ENCODE results near the gene NDUFA3.

The NDUFA3 gene

GRCh38 chr19:54108496-54108895, 5.8 kb downstream of the NDUFA3 start:
- no peak for DNase-seq

- DNase-seq: no peak
Measured at GRCh38 chr19:54109651-54110050, 7.0 kb downstream of the NDUFA3 start.

GRCh38 chr19:54114340-54115108, 11.9 kb downstream of the NDUFA3 start:
- DNase-seq: no peak

DNA sequence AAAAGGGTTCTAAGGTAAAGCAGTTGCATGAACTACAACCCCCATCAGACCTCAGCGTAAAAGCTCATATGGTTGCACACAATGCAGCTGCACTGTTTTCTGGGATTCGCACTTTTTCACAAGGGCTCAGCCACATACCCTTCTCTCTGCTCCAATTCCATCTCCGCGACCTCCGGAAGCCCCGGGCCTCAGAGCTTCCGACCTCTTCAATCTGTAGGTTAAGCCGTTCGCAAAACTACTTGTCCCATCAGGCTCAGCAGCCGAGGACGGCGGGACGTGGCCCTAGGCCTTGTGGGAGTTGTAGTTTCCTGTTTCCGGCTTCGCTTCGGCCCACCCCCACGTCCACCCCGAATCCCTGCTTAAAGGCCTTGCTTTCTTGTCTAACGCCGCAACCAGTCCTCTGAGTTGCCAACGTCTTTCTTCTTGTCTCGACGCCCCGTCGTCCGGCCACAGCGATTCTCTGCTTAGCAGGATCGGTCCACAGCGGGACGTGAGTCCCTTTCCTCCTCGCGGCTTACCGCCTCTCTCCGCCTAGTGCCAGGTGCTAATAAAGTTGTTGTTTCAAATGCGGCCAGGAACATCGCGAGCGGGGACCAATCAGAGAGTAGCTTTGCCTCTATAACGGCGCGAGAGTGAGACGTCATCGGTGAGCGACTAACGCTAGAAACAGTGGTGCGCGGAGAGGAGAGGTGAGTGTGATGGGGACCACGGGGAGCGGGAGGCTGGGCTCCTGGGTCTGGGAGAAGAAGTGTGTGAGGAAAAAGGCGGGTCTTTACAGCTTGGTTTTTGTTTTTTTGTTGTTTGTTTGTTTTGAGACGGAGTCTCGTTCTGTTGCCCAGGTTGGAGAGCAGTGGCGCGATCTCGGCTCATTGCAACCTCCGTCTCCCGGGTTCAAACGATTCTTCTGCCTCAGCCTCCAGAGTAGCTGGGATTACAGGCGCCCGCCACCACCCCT, 12.7 kb downstream of the NDUFA3 start, which contains the start of the genes PRPF31 and TFPT:
Gene PRPF31, plus strand, starts transcription at position 646 of the 955 bp plus-strand sequence. CDS start 2,525 bp downstream, outside the sequence.
Gene TFPT, minus strand, starts transcription at position 549 of the 955 bp plus-strand sequence. Its CDS starts 388 bp downstream, at position 161.
- DNase-seq: peak; percentile 95

- DNase-seq: no peak
Measured at GRCh38 chr19:54121259-54121658, 18.6 kb downstream of the NDUFA3 start.

GRCh38 chr19:54123682-54124081, 21.0 kb downstream of the NDUFA3 start:
- DNase-seq: no peak

GRCh38 chr19:54124393-54124792, 21.7 kb downstream of the NDUFA3 start:
- DNase-seq: no peak

- no peak for DNase-seq
Measured at GRCh38 chr19:54125713-54126112, 23.1 kb downstream of the NDUFA3 start.

- no peak for DNase-seq
Measured at GRCh38 chr19:54127688-54128440, 25.2 kb downstream of the NDUFA3 start.

DNA sequence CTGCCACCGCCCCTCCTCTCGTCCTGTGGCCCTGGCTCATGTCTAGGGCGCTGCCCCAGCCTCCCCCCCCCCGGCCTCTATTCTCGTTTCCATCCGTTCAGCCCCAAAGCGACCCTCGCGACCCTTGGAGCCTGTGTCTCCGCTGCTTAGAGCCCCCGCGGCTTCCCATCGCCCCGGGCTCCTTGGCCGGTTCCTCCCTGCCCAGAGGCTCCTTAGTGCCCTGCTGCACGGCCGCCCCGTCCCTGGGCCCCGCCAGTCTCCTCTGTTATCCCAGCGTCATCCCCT, 25.7 kb downstream of the NDUFA3 start:
- no peak for DNase-seq

GRCh38 chr19:54128796-54129616, 26.4 kb downstream of the NDUFA3 start:
- no peak for DNase-seq

DNA sequence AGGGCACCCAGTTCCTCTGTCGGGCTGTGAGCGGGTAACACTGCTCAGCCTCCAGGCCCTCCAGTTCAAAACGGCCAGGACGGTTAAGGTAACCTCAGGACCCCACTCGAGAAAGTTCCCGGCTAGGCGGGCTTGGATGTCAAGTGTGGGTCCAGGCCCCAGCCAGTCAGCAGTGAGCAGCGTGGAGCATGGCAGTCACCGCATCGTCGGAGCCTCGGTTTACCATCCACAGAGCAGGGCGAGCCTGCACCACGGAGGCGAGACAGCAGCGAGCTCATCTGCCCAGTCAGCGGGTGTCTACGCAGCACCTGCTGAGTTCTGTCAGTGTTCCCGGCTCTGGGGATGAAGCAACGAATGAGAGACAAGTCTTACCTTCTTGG, 27.0 kb downstream of the NDUFA3 start:
- no peak for DNase-seq

DNA sequence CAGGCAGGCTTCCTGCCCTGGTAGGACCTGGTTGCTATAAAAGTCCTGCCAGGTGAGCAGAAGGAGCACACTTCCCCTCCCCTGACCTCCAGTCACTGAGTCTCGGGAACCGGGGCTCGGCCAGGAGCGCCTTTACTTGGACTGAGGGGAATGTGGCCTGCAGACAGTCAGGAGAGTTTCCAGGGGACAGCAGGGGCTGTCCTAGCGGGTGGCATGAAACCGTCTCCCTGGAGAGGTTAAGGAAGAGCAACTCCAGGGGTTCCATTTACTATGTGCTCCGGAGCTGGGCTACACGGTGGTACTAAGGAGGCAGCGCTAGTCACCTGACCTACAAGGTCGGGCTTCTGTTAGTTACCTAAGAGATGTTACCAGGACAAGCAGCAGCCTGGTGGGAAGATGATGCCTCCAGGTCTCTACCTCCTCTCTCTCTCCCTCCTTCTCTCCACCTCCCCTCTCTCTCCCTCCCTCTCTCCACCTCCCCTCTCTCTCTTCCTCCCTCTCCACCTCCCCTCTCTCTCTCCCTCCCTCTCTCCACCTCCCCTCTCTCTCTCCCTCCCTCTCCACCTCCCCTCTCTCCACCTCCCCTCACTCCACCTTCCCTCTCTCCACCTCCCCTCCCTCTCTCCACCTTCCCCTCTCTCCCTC, 30.8 kb downstream of the NDUFA3 start:
- DNase-seq: no peak

DNA sequence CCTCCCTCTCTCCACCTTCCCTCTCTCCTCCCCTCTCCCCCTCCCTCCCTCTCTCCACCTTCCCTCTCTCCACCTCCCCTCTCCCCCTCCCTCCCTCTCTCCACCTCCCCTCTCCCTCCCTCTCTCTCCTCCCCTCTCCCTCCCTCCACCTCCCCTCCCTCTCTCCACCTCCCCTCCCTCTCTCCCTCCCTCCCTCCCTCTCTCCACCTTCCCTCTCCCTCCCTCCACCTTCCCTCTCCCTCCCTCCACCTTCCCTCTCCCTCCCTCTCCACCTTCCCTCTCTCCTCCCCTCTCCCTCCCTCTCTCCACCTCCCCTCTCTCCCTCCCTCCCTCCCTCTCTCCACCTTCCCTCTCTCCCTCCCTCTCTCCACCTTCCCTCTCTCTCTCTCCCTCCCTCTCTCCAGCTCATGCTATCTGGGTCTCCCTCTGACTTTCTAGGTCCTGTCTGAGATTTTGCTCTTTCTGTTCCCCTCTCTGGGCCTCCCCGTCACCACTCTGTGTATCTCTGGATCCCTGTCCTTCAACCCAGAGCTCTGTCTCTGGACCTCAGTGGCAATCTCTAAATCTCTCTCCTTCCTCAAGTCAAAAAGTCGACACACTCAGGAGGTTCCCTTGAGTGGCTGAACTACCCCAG, 31.4 kb downstream of the NDUFA3 start:
- DNase-seq: no peak

DNA sequence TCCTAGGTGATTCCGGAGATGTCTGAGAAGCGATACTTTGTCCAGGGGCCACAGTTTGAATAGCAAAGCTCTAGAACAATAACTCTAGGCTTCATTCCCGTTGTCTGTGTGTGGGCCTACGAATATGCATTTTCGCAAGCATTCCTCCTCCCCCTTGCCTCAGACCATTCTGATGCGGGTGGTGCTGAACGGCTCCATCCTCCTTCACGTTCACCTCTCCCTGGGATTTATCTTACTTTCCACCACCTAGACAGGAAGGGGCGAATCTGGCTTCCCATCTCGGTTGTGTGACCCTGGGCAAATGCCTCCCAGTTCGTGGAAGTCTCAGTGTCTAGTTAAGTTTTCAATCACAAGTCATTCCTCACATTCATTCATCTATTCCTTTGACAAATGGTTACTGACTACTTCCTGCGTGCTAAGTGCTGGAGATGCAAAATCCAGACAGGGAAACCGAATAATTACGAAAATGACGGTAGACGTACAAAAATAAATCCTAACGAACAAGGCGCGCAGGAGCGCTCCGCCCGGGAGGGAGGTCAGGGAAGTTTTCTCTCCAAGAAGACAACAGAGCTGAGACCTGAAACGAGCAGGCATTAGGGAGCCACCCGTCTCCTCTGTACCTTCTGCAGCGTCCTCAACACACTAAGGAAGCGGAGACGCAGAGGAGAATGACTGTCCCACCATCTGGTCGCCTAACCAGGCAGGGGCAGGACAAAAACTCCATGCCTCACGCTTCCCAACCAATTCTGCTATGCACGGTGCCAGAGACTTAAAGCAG, 33.6 kb downstream of the NDUFA3 start:
- DNase-seq: no peak

DNA sequence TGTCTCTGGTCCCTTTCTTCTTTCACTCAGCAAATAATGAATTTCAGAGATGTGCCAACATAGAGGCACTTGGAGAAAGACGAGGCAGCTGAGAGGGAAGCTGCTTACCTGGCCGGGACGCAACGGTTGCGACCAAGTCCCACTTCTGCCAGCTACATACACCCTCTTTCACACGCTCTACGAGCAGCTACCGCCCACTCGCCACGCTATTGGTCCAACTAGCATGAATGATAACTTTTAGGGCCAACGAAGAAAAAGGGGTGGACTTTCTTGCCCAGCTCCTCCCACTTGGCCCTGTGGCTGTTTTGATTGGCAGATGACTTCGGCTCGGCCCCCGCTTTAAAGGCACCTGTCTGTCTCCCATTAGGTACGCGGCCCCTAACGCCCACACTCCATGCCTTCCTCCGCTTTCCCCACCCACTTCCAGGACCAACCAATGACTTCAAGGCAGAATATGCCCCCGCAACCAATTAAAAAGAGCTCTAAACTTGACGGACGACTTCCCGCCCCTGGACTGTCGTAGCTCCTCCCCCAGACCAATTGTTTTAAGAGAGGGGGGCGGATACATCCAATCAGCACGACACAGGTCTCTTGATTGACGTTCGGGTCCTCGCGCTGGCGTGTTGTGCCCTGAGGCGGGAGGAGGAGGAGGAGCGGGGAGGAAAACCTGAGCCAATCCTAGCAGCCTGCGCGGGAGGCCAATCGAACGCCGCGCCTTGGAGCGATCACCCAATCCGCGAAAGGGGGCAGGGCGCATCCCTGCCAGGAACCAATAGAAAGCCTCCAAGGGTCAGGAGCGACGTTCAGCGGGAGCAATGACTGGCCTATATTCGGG, 34.4 kb downstream of the NDUFA3 start:
- DNase-seq: peak; percentile 100

- DNase-seq: no peak
Measured at GRCh38 chr19:54137699-54138488, 35.2 kb downstream of the NDUFA3 start, which contains the start of gene CNOT3. Gene CNOT3 (plus strand): TSS chr19:54137762. CDS start chr19:54142979, 5,217 bp downstream.

DNA sequence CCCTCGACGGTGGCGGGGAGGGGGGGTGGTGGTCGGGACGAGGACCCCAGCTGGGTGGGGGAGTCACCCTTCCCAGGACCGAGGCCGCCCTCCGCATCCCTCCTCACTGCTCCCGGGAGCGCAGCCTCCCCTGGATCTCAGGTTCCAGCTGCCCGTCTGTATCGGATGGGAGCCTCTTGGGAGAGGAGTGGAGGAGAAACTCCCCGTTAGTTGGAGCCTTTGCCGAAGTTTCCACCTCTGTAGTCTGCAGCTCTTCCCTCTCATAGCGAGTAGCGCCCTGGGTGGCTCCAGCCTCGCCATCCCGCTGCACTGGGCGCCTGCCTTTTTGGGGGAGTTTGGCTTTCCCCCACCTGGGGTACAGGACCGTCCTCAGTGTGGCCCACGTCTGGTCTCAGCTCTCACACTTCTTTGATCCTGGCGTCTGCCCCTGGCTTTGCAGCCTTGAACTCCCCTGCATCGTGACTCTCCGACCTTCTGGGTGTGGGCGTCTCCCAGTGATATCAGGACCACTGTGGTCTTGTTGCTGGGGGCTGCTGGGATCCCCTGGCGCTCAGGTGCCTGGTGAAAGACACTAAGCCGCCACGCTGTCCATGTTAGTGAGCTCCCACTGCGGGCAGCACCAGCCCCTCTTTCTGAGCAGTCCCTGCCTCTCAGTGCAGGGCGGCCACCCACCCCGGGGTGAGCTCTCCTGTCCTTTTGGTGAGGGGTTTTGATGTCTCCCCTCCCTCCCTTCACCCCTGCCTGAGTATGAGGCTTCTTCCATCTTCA, 36.0 kb downstream of the NDUFA3 start:
- no peak for DNase-seq

Data from DMS 273 treated with DMSO at 0.1 percent for 48 hours (cell line).